A172 (cell line): Measurements from ENCODE around the gene APOO. TPM values are rescaled to one million over a fixed set of nuclear protein-coding genes. Genes with fewer than 3 reads are reported as not detected.
"Not testable (repeated sequence)": the region's sequence is repeated elsewhere in the genome, so short reads cannot be mapped to it uniquely, and the experiment has no call there.

Experiments used
- DNase-seq: peaks from one replicate; pipeline ENCODE4 v3.0.0-alpha.2; 2015; ENCODE audit warnings: low spot score
- total RNA-seq: library from RNA; depleted of rRNA; stranded (reverse); fragments of >200 nt; shearing (Covaris generic); gene quantifications from 2 replicates; pipeline ENCODE4 v1.2.3, GENCODE V29; 2014

Gene APOO
- total RNA-seq, 1 experiment from 2014 or later, result 84.7 TPM

DNA sequence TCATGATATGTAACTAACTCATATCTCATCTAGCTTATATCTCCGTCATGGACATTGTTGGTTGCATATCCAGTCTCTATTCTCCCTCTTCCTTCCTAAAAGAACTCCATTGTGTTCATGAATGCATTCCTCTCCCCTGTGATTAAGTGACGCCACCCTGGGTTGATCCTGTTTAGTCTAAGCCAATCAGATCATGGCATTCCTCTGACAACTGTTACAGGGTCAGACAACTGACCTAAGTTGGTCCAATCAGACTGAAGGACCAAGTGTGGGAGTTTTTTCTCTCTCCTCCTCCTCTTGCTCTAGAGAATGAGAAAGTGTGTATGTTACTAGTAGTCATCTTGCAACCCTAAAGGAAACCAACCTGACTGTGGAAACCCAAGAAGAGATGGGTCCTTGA is 3.6 kb downstream of the APOO start:
- peak; percentile 77 for DNase-seq

DNA sequence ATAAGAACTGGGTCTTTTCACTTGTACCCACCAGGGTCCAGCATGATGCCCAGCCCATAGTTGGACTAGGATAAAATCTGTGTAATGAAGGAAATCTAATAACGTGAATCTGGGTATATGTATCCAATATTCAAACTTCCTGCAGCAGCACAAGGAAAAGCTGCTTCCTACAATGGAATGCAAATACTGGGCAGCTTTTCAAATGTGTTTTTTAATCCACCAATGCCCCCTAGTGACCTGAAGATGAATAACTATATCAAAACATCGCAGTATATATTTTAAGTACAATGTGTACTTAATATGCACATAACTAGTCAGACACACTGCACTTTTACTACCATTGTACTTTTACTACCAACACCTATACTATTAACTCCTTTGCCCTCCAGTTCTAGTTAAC is 5.3 kb downstream of the APOO start:
- DNase-seq, result peak; percentile 66

DNA sequence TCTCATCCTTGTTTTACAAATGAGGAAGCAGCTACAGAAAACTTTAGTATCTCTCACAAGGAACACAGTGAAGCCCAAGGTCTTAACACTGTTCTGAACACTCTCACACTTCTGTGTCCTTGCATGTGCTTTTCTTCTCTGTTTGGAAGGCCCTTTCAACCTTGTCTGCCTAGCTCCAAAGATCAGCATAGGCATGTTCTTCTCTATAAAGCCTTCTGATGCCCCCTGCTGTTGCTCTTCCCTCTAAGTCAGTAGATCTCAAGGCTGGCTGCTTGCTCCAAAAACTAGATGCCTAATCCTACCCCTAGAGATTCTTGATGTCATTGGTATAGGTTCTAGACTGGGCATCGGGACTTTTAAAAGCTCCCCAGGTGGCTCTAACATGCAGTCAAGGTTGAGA is 5.9 kb downstream of the APOO start:
- peak; percentile 84 for DNase-seq

DNA sequence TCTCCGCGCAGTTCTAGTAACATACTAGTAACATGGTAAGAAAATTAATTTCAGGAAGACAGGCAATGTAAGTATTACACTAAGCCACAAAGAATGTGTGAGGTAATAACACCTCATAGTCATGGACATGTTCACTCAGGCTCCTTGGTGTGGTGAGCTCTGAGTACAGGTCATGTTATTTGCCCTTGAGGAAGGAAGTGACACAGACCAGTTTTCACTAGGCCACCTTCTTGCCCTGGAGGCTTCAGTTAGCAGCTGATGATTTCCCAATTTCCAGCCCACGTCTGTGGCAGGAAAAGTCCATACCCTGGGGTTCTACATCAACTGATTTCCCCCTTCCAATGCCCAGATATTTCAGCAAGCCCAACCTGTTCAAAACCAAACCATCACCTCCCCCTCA is 6.7 kb downstream of the APOO start:
- DNase-seq, result peak; percentile 87

DNA sequence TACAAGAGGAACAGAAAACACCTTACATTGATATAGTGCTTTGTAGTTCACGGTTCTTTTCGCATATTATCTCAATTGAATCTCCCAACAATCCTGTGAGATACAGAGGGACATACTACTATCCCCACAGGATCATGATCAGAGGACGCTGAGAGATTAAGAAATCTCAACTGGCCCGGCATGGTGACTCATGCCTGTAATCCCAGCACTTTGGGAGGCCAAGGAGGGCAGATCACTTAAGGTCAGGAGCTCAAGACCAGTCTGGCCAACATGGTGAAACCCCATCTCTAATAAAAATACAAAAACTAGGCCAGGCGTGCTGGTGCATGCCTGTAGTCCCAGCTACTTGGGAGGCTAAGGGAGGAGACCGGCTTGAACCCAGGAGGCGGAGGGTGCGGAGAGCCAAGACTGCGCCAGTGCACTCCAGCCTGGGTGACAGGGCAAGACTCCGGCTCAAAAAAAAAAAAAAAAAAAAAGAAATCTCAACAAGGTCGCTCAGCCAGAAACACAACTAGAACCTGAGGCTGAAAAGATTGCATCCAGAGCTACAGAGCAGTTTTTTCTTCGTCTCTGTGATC is 7.4 kb downstream of the APOO start:
- peak; percentile 37 for DNase-seq

DNA sequence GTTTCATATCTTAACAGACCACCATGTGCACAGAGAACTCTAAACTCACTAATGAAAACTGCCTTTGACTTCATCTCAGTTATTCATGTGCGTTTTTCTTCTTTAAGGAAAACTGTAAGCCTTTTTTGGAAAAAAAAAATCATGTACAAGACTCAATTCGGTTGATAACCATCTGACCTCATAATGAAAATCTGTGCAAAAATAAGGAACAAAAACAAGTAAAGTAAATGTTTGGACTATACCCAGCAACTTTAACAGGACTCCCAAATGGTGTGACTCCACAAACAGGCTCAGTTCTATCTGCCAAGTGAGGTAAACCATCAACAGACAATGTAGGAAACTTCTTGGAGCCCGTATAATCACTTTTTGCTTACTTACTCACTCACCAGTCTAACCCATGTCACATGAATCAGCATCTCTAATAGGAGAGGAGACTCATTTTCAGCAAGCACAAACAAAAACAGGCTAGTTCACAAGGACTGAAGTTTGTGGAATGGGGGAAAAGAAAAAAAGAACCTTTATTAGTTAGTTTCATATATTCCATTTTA is 9.3 kb downstream of the APOO start:
- peak; percentile 66 for DNase-seq

DNA sequence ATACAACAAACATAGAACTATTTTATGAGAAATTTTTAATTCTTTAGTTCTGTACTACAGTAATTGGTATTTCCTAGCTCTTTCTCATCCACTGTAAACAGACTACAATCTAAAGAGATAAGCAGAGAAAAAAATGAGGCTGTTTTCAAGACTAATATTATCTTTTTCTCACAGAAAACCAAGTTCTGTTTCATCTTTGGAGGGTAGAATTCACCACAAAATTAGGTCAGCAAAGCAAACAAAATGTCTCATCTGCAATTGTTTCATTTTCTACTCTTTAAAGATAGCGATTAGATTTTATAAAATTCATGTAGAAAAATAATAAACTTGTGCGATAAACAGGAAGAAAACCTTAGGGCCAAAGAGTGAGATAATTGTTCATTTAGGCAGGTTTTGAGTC is 10.8 kb downstream of the APOO start:
- DNase-seq, result no peak

DNA sequence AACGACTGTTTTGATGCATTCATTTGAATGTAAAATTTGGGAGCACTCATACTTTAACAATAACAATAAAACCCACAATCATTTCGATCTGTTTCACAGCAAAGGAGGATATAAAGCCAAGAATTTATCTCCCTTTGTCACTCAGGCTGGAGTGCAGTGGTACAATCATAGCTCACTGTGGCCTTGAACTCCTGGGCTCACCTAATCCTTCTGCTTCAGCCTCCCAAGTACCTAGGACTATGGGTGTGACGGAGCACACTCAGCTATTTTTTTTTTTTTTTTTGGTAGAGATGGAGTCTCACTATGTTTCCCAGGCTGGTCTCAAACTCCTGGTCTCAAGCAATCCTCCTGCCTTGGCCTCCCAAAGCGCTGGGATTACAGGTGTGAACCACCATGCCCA is 11.2 kb downstream of the APOO start:
- DNase-seq, result not testable (repeated sequence)

DNA sequence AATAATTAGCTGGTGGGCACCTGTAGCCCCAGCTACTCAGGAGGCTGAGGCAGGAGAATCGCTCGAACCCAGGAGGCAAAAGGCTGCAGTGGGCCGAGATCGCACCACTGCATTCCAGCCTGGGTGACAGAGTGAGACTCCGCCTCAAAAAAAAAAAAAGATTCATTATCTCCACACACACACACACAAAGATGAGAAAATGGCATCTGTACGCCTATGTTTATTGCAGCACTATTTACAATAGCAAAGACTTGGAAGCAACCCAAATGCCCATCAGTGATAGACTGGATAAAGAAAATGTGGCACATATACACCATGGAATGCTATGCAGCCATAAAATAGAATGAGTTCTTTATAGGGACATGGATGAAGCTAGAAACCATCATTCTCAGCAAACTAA is 12.7 kb downstream of the APOO start:
- not testable (repeated sequence) for DNase-seq

DNA sequence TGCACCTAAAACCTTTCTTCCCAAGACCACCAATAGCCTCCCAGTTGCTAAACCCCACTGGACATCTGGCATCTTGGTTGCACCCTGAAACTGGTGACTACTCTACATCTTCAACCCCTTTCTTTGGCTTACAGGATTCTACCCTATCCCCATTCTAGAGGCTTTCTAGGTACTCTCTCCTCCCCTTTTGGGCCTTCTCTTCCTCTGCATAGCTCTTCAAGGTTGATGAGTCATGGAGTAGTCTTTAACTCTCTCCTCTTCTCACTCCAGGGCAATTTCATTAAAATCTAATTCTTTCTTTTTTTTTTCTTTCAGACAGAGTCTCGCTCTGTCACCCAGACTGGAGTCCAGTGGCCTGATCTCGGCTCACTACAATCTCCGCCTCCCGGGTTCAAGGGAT is 16.8 kb downstream of the APOO start:
- peak; percentile 20 for DNase-seq

DNA sequence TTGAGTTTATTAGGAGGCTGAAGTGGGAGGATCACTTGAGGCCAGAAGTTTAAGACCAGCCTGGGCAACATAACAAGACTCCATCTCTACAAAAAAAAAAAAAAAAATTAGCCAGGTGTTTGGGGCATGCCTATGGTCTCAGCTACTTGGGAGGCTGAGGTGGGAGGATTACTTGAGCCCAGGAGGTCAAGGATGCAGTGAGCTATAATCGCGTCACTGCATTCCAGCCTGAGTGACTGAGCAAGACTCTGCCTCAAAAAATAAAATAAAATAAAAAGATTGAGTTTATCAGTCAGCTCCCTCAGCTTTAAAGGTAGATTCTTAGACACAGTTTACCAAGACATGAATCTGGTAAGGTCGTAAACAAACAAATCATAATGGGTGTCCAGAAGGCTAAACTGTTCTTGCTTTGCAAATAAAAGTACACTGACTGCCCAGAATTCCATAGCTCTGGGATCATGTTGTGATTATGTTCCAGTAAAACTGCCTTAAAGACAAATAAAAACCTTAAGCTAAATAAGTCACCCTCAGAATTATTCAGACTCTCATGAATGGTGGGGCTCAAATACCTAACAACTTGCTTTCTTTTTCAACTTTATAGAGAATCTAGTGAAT is 18.7 kb downstream of the APOO start:
- peak; percentile 33 for DNase-seq

DNA sequence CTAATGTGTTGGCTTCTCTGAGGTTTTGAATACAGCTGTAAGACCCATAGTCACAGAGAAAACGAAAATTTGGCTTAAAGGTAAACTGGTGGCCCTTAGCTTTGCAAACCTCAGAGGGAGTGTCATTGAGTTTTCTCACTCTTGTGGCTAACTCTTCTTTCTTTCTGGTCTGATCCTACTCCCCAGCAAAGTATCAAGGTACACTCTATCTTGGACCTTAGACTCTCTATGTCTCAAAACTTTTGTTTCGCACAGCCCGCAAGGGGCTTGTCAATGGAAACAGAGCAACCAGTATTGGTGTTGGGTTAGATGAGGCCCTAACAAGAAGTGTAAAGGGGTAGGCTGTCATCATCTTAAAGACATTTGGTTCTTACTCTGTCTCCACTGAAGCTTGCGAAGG is 19.8 kb downstream of the APOO start:
- DNase-seq, result no peak

DNA sequence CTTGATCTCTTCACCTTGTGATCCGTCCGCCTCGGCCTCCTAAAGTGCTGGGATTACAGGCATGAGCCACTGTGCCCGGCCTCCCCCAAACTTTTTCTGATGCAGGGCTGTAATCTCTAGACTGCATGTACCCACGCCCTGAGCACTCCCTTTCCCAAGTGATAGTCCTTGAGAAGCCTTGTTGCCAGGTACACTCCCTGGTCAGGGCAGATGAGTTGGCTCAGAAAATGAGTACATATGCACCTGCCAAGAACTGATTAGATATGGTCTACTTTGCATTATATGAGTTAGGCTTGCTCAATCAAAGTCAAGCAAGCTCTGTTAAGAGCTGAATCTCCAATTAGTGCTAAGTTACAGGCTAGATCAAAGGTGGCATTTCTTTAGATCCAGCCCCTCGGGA is 20.3 kb downstream of the APOO start:
- no peak for DNase-seq

DNA sequence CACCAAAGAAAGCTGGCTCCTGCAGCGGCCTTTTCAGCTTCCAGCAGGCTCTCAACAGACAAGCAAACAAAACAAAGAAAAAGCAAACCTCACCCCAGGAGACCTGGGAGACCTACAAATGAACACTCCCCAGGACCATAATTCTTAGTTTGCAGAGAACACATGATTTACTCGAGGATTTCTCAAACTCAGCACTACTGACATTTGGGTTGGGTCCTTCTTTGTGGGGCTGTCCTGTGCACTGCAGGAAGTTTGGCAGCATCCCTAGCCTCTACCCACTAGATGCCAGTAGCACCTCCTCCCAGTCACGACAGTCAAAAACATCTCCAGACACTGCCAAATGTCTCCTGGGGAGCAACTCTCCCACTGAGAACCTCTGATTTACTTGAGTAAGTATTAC is 21.9 kb downstream of the APOO start:
- peak; percentile 32 for DNase-seq

DNA sequence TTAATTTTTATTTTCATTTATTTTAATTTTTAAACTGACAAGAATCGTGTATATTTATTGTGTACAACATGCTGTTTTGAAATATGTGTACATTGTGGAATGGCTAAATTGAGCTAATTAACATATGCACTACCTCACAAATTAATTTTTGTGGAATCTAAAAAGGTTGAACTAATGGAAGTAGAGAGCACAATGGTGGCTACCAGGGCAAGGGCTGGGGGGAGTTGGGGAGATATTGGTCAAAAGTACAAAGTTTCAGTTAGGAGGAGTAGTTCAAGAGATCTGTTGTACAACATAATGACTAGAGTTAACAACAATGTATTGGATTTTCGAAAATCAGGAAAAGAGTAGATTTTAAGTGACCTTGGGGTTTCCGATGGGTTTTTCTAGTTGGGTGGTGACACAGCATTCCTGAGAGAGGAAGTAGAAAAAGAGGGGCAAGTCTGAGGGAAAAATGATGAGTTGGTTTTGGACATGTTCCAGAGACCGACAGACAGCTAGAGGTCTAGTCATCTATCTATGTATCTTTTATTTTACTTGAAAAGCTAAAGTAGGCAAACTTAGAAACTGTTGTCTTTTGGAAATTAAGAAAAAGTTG is 23.2 kb downstream of the APOO start:
- DNase-seq, result peak; percentile 79

DNA sequence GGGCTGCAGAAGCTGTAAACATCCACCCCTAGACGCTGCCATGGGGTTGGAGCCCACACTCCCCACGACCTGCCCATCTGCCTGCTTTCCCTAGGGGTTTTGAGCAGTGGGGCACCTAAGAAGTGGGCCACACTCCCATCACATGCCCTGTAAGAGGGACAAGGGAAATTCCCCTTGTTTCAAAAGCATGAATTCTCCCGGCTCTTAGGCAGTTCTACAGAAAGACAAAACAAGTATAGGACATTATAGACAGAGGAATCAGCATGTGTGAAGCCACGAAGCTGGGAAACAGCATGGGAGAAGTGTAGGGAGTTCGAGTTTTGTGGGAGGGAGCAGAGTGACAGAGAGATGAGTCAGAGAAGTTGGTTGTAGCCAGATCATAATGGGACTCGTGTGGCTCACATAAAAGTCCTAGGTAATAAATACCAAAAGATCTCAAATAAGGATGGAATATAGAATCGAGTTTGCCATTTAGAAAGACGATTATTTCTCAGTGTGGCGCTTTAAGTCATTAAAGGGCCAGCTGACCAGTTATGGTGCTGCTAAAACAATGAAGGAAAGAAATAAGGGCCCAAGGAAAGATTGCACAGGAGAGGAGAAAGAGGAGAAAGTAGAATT is 23.9 kb downstream of the APOO start:
- peak; percentile 94 for DNase-seq

DNA sequence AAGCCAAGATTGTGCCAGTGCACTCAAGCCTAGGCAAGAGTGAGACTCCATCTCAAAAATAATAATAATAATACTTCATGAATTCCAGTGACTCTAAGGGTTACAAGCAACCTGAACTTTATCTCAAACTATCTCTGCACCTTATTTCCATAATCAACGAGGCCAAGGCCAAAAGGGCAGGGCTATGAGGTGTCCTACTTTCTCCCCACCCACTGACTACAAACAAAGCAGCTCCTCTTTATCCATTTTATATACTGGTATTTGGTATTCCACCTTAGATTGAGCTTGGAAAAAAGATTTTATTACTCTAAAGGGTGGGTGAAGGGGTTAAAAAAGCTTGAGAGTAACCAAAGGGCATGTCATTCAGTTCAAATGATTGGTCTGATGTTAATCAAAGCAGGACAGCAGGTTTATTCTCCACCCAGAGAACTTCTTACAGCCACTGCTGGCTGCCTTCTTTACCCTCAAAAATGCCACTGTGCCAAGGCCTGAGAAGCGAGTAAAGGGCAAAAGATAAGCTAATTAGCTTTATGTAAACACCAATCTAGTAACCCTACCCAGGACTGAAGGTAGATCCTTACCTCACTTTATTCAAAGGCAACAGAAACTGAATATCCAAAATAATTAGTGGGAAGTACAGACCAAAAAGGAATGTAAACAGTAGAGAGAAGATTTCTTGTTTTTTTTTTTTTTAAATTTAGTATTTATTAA is 28.2 kb downstream of the APOO start:
- no peak for DNase-seq

DNA sequence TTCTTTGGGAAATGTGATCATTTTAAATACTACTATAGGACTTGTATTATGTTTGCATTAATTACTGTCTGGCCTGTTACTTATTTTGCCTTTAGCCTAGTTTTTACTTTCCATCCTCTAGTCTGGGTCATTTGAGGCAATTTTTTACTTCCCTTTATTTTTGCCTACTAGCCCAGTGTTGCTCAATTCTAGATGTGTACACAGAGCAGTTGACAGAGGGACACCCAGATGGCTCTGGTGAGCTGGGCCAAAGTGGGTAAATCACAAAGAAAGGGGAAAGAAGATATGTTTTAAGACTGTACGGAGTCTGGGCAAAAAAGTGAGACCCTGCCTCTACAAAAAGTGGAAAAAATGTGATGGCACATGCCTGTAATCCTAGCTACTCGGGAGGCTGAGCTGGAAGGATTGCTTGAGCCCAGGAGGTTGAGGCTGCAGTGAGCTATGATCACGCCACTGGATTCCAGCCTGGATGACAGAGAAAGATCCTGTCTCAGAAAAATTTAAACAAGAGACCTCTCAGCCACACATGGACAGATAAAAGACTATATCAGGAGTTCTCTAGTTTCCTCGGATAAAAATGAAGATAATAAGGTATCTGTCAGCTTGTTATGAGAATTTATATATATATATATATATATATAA is 35.7 kb downstream of the APOO start:
- DNase-seq, result no peak

DNA sequence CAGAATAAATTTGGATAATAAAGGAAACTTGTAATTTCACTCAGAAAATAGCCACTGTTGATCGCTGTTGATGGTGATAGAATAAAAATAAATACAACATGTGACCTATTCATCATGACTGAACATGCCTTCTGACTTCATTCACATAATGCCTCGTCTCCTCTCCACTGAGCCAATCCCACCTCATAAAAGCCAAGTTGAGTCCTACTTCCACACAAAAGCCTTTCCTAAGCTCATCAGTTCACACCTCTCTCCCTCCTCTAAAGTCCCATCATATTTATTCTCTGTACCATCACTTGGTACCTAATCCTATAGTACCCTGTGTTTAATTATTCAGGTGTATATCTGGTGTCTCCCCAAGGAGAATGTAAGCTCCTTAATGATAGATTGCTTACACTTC is 37.7 kb downstream of the APOO start:
- DNase-seq, result no peak

DNA sequence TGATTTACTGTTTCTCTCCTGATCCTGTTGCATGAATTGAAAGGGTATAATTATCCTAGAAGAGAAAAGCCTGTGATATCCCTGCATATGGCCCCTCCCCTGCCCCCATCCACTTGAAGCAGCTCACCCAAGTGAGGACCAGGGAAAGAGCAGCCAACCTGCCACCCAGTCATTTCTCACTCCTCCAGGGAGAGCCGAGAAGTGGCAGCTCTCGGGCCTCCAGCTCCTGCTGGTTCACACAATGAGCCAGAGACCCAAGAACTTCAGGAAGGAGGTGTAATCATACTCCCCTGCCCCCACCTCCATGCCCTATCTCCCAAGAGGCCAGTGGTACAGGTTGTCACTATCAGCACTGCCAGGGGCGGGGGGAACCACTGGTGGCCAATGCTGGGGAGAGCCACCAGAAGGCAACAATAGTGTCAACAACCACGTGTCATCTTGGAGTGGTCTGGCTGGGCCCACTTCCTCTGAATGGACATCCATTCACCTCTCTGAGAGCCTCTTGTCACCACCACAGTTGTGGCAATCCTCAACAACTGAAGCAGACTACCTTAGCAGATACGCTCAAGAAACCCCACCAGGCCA is 42.9 kb downstream of the APOO start:
- DNase-seq, result no peak

DNA sequence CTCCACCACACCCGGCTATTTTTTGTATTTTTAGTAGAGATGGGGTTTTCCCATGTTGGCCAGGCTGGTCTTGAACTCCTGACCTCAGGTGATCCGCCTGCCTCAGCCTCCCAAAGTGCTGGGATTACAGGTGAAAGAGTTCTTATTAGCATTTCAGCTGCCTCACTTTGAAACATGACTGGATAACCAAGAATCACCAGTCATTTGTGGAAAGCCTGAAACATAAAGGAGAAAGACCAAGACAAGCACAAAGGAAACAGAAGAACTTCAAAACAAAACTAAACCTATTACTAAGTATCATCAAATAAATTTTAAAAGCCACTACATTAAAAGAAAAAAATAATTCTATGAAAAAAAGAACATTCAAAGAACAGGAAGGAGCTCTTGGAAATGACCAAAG is 45.8 kb downstream of the APOO start:
- DNase-seq, result not testable (repeated sequence)
